GM21717 (cell line): ENCODE data around the gene HSPA12A.

ENCODE experiments used
- ATAC-seq: cut with Tn5 transposase; IDR thresholded peaks from one replicate; pipeline ENCODE4 v1.9.1; 2021; ENCODE audit warnings: mild to moderate bottlenecking, moderate library complexity; ENCODE audit not compliant: unreplicated experiment

Gene HSPA12A

DNA sequence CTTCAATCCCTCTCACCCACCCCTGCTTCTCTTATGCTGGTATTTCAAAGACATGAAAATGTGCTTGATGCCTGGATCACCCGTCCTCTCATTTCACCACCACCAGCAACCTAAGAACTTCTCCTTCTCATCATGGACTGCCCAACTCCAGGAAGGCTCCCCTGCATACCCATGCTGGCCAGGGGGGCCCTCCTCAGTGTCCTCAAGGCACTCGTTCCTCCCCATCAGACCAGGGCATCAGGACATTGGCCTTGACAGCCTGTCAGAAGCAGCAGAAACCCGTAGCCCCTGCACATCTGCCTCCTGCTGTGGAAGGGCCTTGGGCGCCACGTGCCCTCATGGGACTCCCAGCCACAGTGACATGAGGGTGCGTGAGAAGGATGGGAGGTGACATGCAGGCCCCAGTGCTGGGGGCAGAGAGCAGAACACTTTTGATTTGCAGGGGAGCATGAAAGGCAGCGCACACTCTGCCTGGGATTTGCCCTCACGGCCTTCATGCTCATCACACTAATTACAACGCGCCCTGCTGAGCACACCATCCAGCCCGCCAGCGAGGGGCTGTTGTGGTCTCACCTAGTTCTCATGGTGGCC is 1.9 kb upstream of the HSPA12A start:
- ATAC-seq: no peak

DNA sequence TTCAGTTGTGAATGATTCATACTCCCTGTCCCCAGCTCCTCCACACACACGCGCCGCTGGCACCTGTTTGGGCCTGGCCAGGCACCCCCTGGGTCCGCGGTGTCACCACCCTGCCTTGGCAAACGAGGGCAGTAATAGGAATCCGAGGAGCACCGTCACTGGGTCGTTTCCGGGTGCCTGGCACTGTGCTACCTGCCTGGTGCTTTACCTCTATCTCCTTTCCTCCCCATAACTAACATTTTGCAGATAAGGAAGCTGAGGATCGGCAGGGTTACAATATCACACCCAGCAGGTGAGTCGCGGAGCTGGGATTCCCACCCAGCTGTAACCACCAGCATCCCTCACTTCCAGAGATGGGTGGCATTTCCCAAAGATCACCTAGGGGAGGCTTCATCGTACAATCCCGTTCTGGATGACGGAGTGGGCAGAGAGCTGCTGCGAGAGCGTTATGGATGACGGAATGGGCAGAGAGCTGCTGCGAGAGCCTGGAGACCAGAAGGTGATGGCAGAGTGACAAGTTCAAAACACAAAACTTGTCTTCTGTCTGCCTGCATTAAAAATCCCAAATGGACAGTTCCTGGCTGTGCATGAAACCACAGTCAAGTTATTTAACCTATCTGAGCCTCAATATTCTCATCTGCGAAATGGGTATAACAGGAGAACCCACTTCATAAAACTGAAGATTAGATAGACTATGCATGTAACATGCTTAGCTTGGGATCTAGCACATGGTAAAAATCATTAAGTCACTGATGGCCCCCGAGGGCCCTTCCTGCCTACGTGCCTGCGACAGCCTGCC is 1.1 kb upstream of the HSPA12A start:
- no peak for ATAC-seq

DNA sequence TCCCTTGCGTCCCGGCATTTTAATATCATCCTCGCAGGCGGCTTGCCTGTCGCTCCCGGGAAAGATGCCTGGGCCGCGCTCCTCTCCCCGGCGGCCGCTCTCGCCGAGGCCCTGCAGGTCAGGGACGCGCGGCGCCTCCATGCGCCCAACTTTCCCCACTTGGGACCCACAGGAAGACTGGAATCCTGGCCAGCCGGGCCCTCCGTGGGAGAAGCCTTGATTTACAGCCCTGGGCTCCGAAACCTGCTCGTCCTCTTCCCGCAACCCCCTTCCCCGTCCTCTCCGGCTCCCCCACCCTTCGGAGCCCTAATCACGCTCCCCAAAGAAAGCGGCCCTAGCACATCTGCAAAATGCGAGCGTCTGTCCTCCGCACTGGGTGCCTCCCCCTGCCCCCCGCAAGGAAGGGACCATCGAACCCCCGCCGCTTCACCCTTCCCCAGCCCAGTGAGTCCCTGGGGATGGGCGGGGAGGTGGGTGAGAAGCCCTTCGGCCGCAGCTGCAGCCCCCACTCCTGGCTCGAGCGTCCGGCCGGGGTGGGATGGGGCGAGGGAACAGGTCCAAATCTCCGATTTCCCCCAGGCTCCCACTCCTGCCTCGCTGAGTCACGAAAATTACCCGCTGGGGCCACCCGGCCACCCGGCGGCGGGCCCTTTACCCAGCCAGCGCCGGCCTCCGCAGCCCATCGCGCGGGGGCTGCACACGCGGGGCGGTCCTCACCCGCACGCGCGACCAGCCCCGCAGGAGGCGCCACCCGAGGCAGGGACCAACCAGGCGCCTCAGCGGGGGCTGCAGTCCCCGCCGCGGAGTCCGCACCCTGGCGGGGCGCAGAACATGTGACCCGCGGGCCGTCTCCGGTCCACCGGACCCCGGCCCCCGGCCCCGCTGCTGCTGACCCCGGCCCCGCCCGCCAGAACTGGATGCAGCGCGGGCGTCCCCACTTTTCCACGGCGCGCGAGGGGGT is 695 bp downstream of the HSPA12A start:
- ATAC-seq: peak; percentile 20

DNA sequence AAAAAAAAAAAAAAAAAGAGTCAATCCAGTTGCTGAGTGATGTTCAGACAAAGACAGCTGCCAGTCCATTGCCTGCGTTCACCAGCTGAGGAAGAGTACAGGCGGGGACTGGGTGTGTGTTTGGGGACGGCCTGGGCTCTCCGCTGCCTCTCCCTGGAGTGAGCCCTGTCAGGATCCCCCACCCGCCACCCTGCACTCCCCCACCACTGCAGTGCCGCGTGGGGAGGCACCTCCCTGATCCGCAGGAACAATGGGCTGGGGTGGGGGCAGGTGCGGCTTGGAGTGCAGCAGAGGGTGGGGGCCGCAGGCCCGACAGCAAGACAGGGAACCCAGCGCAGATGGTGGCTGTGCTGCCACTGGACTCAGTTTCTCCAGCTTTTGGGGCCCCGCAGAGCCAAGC is 1.4 kb downstream of the HSPA12A start:
- no peak for ATAC-seq

DNA sequence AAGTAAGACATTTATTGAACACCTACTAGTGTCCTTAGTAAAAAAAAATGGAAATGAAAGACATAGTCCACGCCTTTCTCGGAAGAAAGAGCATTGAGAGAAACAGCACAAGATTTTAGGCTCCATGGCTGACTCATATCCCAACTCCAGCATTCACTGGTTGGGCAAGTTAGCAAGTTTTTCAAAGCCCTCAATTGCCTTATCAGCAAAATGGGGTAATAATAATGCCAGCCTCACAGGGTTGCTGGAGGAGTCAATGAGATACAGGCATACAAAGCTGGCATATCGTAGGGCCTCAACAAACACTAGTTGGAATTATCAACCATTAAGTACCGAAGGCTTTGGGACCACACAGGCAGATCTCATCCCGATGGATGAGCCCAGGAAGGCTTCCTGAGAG is 4.0 kb downstream of the HSPA12A start:
- no peak for ATAC-seq

DNA sequence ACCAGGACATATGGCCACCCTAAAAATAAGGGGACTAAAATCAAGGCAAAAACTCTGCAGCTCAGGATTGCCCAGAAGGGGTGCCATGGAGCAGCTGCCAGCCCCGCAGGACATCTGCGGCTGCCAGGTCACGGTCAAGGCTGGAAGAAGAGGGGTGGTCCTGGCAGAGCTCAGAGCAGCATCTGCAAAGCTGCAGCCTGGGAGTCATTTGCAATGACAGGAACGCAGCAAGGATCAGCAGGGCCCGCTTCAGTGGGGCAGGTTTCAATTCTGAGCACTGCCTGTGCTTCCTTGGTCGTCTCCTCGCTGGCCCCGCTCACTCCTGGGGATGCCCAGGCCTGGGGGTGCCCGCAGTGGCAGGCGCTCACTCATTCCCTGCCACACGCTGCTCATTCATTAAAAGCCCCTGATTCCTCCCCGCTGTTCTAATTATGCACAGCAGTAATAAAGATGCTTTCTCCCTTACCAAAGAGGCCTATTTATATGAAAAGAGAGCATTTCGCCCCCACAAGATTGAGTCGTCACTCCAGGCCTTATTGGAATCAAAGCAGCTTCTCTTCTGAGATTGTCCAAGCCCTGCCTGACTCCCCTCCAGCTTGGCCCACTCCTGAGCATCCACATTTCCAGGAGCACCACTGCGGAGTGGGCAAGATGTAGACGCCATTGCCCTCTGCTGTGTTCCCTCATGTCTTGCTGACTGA is 4.6 kb downstream of the HSPA12A start:
- no peak for ATAC-seq

DNA sequence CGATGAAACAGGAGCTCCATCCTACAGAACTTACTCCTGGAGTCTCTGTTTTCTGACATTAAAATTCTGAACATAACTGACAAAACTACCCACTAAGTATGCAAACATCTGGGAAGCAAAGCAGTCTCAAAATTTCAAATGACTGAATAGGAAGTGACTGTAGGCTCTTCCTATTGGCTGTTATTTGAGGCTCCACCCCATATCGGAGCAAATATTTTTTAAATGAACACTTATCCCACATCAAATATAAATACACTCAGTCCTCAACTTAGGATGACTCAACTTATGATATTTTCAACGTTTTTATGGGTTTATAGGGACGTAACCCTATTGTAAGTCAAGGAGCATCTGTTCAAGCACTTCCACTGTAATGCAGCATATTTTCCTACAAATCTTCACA is 8.8 kb downstream of the HSPA12A start:
- ATAC-seq: no peak

DNA sequence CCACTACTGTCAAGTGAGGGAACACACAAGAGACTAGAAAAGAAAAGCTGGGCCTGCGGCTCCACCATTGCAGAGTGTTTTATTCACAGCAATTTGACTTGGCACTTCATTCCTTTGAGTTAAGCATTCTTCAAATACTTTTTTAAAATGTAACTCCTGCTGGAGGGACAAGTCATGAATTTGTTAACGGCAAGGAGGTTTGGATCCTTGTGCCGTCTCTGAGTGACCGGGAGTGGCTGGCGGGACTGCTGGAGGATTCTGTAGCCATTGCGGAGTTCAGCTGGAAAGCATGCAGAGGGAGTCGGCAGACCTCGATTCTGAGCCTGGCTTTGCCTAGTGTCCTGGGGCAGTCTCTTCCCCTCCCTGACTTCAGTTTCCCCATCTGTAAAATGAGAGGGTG is 9.8 kb downstream of the HSPA12A start:
- ATAC-seq: no peak

DNA sequence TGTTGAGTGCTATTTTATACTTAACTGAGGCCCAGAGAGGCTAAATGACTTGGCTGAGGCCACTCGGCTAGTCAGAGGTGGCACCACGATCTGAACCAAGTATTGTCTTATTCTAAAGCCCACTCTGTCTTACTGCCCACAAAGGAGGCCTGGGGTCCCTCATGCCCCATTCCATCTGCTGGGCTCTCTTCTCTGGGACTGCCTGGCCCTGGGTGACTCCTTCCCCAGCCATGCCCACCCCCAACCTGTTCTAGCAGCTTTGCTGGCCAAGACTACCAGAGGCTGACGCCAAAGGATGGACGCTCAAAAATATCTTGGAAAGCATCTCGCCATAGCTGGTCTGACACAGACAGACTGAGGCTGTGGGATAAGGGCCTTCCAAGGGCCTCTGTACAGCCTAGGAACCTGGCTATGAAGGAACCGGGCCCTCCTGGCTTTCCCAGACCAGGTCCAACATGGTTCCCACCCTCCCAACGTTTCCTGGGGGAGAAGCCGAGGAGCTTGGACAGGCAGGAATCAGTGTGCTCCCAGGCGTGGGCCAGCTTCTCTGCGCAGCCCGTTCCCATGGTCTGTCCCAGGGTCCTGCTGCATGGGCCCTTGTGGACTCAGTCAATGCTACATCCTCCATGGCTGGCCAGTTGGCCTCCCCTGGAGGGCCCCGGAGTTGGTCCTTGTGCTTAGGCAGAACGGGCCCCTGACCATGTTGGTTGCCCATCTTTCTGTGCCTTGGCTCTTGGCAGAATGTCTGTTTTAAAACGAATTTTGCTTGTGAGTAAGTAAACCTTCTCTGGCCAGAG is 11.7 kb downstream of the HSPA12A start:
- ATAC-seq: no peak

DNA sequence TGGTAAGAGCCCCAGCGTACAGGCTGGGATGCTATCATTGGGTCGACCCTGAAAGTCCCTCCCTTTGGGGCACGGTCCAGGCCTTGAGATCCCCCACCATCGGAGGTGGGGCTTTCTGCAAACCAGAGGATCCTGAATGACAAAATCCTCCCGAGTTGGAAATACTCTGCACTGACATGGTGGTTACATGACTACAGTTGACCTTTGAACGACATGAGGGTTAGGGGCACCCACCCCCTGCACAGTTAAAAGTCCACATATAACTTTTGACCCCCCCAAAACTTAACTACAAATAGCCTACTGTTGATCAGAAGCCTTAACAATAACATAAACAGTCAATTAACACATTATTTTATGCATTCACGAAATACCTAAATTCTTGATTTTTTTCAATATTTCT is 13.1 kb downstream of the HSPA12A start:
- no peak for ATAC-seq

DNA sequence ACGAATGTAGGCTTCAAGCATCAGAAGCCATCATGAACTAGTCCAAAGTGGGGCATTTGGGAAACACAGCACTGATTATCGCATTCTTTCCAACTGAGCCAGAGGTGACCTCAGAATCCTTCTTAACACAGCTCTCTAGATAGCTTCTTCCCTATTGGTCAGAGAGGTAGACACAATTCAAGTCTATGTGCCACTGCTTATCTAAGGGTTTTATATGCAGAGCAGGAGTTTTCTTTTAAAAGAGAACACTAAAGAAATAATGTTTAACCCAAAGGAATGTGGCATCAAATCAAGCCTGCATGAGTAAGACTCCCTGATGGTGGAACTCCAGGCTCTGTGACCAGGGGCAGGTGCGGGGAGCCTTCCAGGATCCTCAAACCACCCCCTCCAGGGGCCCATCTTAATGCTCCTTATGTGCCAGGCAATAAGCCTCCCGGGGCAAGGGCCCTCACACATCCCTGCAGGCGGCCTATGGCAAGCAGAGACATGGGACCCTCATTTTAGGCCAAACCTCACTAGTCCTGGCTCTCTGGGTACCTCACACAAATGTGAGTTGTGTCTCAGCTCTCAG is 13.8 kb downstream of the HSPA12A start:
- no peak for ATAC-seq

DNA sequence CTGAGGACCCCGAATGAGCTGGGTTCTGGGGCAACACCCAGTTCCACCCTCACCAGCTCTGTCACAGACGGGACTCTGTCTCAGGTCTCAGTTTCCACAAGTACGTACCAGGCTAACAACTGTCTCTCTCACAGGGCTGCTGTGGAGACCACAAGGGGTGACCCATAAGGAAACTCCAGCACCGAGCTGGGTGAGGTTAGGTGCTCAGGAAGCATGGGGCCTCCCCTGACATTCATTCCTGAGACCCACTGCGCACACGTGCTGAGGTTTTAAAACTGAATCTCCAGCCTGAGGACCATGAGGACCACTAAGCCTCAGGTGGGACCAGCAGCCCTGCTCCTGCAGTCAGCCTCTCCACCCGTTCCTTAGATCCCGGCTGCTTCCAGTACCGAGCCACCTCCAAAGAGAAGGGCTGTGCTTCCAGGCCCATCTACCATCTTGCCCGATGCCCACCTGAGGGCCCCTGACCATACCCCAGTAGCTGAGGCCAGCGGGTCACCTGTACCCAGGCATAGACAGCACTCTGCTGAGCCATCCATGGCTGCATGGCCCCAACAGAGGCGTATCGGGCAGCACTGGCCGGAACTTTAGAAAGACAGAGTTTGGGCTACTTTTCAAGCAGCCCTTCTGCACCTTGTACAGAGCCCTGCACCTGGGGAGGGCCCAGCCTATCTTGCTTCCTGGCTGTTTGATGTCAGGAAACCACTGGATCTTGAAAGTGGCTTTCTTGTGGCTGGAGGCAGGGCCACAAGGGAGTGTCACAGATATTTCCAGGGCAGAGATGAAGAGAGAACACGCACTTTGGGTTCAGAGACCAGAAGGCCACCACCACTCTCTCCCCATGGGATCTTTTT is 18.7 kb downstream of the HSPA12A start:
- no peak for ATAC-seq

DNA sequence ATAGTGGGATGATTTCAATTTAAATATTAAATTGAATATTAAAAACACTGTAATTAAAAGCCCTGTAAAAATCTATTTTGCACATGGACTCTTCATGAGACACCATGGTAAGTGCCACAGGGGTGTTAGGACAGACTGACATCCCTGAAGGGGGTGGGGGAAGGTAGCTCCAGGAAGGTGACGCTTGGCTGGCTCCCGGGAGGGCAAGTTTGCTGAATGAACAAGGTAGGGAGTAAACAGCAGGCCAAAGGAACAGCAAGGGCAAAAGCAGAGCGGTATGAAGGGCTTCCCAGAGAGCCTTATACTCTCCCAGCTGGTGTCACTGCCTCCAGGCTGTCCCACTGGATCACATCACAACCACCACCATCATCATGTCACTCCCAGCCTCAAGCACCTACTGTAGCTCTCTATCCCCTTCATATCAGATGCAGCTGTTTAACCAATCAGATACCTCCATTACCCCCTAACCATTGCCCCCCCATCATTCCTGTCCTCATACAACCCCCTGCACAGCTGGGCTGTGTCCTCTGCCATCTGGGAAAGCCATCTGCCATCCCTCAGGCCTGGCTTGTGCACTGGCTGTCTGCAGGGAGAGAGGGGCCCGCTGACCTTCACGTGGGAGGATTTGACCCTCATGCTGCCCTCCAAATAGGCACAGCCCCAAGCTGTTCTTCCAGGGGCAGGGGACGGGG is 19.5 kb downstream of the HSPA12A start:
- ATAC-seq: no peak

DNA sequence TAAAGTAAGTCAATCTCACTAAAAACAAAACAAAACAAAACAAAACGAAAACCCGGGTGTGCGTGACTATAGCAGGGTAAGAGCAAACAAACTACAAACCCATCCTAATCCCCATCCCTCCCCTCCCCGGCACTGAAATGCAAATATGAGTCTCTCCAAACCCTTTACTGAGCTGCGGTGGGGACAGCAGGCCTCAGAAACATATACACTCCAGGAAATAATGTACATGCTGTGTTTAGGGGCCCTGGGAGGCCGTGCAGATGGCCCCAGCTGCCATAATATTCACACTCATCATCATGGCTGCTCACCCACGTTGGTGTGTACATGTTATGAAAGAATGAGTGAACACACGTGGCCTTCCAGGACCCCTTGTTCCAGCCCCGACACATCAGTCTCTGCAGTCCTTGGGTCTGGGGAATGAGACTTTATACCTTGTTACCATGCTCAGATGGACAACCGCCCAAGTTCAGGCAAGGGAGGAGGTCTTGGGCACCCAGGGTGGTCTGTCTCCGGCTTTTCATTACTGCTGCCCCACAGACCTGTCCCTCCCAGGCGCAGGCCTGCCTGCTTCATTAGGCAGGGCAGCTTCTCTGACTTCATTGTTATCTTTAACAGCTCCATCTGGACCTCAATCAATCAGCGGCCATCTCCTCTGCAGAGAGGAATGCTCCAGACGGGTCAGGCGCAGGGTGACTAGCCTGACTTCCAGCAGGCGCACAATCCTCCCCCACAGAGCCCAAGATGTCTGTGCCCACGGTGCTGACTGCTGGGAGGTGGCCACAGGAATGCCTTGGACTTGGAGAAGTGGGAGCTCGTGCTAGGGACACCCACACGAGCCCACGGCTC is 20.6 kb downstream of the HSPA12A start:
- no peak for ATAC-seq

DNA sequence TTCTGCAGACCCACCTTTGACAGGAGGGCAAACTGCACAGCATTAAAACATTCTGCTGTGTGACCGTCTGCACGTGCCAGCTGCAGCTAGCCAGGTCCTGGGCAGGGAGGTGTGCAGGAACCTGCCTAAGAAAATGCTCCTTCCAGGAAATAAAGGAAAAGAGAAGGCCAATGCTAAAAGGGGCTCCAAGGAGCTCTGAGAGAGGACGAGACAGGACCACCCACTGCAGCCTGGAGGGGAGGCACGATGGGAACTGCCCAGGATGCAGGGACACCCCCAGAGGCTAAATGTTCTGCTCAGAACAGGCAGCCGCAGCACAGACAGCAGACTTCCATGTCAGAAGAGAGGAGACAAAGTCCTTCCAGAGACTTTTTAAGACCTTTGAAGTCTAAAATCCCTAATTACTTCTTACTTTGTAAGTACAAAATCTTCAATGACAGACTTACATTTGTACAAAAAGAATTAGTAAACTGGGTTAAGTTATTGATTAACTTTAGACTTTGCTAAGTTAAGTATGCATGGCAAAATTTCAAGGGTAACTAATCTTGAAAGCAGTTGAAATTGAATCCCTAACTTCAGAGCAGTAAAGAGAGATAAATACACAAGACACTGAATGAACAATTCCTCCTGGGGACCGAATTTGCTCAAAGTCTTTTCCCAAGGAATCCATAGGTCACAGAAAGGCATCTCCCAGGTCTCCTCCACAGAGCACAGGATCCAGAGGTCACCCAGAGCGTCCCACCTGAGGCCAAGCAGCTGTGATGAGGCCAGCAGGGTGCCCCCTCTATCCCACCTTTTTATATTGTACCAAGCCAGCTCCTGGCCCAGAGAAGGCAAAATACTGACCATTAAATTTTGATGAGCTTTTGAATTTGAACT is 21.5 kb downstream of the HSPA12A start:
- no peak for ATAC-seq

DNA sequence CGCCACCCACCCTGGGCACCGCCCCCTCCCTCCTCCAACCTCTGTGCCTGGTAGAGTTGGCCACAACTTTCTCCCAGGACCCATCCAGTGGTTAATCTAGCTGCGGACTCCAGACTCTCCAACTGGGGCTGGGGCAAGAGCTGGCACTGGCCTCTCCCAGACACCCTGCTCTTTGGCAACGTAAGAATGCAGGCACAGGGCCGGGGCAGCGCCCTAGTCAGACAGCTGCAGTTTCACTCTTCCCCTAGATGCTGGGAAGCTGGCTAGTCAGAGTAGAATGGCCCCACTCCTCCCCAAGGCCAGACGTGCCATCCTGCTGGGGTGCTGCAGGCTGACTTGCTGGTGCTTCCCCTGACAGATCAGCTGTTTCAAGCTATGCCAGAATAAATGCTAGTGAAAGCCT is 22.1 kb downstream of the HSPA12A start:
- no peak for ATAC-seq
